ENCODE data around the gene KCNG4.

GRCh38 chr16:84179612-84180320 is 60.0 kb downstream of the KCNG4 start:
- TF ChIP-seq CTCF (conservative IDR thresholded peaks at IDR 0.05; ENCODE audit: low read length) (no peak), EZH2phosphoT487 (IDR thresholded peaks at IDR 0.05; ENCODE audit: borderline replicate concordance) (no peak)

Measured in Loucy (cell line).